ENCODE measurements around the gene ATP6V1G3.

Gene ATP6V1G3

DNA sequence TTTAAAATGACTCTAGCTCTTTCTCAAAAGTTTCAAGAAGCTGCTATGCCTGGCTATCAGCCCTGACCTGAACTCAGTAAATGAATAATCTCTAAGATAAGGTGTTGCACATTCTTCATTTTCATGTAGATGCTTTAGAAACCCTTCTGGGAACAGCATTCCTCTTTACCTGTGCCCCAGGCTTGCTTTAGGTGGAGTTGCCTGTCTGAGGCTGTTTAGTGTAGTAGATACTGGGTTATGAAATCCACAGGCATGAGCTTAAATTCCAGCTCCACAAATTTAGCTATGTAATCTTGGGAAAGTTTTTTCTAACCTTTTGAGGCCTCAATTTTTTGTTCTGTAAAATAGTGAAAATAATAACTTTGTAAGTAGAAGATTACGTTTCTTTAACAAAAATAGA, 41.6 kb downstream of the ATP6V1G3 start:
- in situ Hi-C loops (cut with MboI; ENCODE audit: low sequenced_read_pairs, unreplicated experiment), result no loop called here
- TF ChIP-seq, protein P1, sequence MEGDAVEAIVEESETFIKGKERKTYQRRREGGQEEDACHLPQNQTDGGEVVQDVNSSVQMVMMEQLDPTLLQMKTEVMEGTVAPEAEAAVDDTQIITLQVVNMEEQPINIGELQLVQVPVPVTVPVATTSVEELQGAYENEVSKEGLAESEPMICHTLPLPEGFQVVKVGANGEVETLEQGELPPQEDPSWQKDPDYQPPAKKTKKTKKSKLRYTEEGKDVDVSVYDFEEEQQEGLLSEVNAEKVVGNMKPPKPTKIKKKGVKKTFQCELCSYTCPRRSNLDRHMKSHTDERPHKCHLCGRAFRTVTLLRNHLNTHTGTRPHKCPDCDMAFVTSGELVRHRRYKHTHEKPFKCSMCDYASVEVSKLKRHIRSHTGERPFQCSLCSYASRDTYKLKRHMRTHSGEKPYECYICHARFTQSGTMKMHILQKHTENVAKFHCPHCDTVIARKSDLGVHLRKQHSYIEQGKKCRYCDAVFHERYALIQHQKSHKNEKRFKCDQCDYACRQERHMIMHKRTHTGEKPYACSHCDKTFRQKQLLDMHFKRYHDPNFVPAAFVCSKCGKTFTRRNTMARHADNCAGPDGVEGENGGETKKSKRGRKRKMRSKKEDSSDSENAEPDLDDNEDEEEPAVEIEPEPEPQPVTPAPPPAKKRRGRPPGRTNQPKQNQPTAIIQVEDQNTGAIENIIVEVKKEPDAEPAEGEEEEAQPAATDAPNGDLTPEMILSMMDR (IDR thresholded peaks at IDR 0.05; ENCODE audit: borderline replicate concordance, control extremely low read depth, extremely low read depth, insufficient read depth, missing control alignments), result no peak
- DNase-seq (ENCODE audit: low spot score), result no peak

DNA sequence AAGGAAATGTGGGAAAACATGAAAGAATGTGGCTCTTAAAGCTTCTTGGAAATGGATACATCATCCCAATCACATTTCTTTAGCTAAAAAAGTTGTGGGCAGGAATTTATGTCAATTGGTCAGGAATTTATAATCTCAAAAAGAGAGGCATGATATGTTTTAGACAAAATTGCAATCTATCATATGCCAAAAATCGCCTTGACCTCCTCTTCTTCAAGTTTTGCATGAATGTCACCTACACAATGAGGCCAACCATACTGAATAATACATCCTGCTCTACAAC, 42.4 kb downstream of the ATP6V1G3 start:
- no peak for DNase-seq (ENCODE audit: low spot score)
- TF ChIP-seq, protein P1 (IDR thresholded peaks at IDR 0.05; ENCODE audit: borderline replicate concordance, control extremely low read depth, extremely low read depth, insufficient read depth, missing control alignments), result no peak
- in situ Hi-C loops (cut with MboI; ENCODE audit: low sequenced_read_pairs, unreplicated experiment), result no loop called here

DNA sequence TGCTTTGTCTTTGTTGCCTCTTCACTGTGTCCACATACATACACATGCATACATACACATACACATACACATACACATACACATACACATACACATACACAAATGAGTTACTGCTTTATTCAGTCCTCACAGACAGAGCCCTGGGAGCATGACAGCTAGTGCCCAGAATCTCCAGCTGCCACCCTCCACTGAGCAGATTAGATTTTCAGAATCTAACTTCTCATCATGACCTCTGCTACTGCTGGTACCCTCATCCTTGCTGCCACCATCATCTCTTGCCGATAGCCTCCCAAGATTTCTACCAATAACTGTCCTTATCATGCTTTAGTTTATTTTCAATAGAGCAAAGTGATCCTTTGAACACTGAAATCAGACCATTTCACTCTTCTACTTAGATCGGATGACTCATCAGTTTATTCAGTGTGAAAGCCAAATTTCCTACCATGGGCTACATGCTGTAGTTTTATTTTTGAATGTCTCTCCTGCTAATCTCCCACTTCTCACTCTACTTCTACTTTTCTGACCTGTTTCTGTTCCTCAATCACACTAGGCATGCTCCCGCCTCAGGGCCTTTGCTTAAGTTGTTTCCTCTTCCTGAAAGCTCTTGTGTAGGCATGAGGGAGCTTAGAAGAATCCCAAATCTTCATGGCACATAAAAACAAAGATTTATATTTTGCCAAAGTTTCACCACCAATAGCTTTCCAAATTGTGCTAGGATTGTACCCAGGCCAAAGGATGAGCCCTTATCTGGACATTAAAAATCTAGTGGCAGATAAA, 43.0 kb downstream of the ATP6V1G3 start:
- in situ Hi-C loops (cut with MboI; ENCODE audit: low sequenced_read_pairs, unreplicated experiment), result no loop called here
- TF ChIP-seq, protein P1 (IDR thresholded peaks at IDR 0.05; ENCODE audit: borderline replicate concordance, control extremely low read depth, extremely low read depth, insufficient read depth, missing control alignments), result no peak
- DNase-seq (ENCODE audit: low spot score), result no peak

DNA sequence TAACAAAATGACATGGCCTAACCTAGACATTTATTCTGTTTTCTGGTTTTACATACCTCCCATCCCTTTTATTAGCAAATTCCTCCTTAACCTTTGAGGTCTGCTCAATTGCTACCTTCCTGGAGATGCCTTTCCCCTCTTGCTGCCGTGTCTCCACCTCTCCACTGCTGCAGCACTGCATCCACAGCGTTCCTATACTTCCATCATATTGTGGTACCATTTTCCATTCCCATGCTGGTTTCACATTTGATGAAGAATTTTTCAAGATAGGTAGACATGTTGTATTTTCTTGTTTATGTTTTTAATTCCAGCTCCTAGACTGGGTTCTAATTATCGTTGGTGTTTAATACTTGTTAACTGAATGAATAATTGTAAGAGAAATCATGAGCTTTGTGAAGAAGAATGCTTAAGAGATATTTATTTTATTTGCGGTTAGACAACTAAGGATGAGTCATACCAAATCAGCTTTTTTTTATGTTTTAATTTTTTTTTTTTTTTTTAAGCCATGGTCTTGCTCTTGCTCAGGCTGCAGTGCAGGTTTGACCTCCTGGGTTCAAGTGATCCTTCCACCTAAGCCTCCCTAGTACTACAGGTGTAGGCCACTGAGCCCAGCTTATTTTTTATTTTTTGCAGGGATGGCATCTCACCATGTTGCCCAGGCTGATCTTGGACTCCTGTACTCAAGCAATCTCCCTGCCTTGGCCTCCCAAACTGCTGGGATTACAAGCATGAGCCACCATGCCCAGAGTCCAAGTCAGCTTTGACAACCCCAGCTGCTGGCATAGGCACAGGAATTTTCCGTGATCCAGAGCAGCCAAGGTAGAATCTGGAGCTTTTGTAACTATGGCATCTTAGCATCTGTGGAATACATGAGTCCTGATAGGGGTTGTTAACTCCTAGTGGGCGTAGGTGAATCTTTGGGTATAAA, 44.0 kb downstream of the ATP6V1G3 start:
- no peak for DNase-seq (ENCODE audit: low spot score)
- in situ Hi-C loops (cut with MboI; ENCODE audit: low sequenced_read_pairs, unreplicated experiment), result no loop called here
- TF ChIP-seq, protein P1 (IDR thresholded peaks at IDR 0.05; ENCODE audit: borderline replicate concordance, control extremely low read depth, extremely low read depth, insufficient read depth, missing control alignments), result no peak

DNA sequence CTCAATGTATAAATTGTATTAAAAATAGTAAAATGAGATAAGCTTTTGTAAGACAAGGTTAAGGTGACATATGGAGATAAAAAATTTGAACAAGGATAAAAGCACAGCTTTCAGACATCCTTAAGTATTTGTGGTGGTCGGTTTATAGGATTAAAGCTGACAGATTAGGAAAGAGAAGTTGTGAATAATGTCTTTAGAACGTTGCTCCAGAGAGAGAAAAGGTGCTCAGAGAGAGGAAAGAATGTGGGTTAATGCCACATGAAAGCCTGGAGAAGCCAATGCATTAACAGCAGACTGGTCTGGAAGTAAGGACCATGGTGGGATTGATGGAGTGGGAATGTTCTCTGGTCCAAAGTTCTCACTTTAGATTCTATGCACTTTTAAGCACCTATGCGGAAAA, 44.8 kb downstream of the ATP6V1G3 start:
- in situ Hi-C loops (cut with MboI; ENCODE audit: low sequenced_read_pairs, unreplicated experiment), result no loop called here
- TF ChIP-seq, protein P1 (IDR thresholded peaks at IDR 0.05; ENCODE audit: borderline replicate concordance, control extremely low read depth, extremely low read depth, insufficient read depth, missing control alignments), result no peak
- no peak for DNase-seq (ENCODE audit: low spot score)

DNA sequence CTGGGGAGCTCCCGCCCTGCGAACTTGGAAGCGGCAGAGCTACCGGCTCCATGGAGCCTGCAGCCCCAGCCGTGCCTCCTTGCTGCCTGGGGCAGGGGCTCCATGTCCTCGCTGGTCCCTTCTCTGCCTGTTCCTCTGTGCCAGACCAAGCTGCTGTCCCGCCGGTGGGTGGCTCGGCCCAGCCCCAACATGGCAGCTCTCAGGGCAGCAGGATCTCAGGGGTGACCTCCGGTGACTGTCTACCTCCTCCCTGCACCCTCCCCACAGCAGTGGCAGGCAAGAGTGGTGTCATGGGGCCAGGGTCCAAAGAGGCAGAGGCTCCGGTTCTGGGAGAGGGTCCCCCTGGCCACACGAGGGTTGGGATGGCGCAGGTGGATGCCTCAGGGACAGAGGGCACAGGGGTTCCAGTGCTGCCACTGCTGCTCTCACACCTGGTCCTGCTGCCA, 45.8 kb downstream of the ATP6V1G3 start:
- no peak for DNase-seq (ENCODE audit: low spot score)
- in situ Hi-C loops (cut with MboI; ENCODE audit: low sequenced_read_pairs, unreplicated experiment), result no loop called here
- TF ChIP-seq, protein P1 (IDR thresholded peaks at IDR 0.05; ENCODE audit: borderline replicate concordance, control extremely low read depth, extremely low read depth, insufficient read depth, missing control alignments), result no peak

Data from GM13976 (cell line).